Right atrium auricular region (tissue), 2 donors: Measurements from ENCODE around the gene C10orf67. TPM values are rescaled to one million over a fixed set of nuclear protein-coding genes. Genes with fewer than 3 reads are reported as not detected.
"Not testable (repeated sequence)": the region's sequence is repeated elsewhere in the genome, so short reads cannot be mapped to it uniquely, and the experiment has no call there.

ENCODE experiments used
- DNase-seq: peaks from one replicate; pipeline ENCODE4 v3.0.0-alpha.2; 2019; ENCODE audit warnings: low spot score
- H3K27ac ChIP-seq, 2 donors: fragments of 200-600 bp; sonication (generic); 1 replicate in 1 of 2; 2 replicates in 1 of 2; pipeline ENCODE4 v1.5.1; 2016 to 2019
- H3K27me3 ChIP-seq, 2 donors: fragments of 200-600 bp; sonication (generic); one replicate each; pipeline versions ENCODE4 v1.5.1 to v1.6.0; 2017 to 2019
- H3K36me3 ChIP-seq: fragments of 200-600 bp; sonication (generic); one replicate; pipeline ENCODE4 v1.5.1; 2016
- H3K4me1 ChIP-seq, 2 donors: fragments of 200-600 bp; sonication (generic); one replicate each; pipeline versions ENCODE4 v1.5.1 to v1.6.0; 2017 to 2019
- H3K4me3 ChIP-seq, 2 donors: fragments of 200-600 bp; sonication (generic); 1 replicate in 1 of 2; 2 replicates in 1 of 2; pipeline ENCODE4 v1.5.1; 2017 to 2019; ENCODE audit warnings: mild to moderate bottlenecking in 1 of 2, moderate library complexity in 1 of 2
- H3K9me3 ChIP-seq, 2 donors: fragments of 200-600 bp; sonication (generic); one replicate each; pipeline ENCODE4 v1.5.1; 2019
- CTCF ChIP-seq, 2 donors: fragments of 200-600 bp; sonication (generic); IDR thresholded peaks; one replicate each; pipeline ENCODE4 v1.5.1; 2019; ENCODE audit warnings: antibody characterized with exemption in 2 of 2
- total RNA-seq, 2 donors: library from RNA; depleted of rRNA; stranded (reverse); fragments of >200 nt; gene quantifications; one replicate each; pipeline ENCODE4 v1.1.0, GENCODE V29; 2016

C10orf67 gene
- total RNA-seq, 2 donors from 2014 or later: 0.16 to 0.44 TPM

- DNase-seq: no peak
- Histone ChIP-seq H3K9me3 (no peaks in the 10 kb centered on the region), H3K36me3 (no peaks in the 10 kb centered on the region), H3K27ac (no peak overlapping the region), H3K4me1 (peaks cover 0 to 12% of the 10 kb centered on the region in 2 donors), H3K27me3 (no peaks in the 10 kb centered on the region), H3K4me3 (no peak overlapping the region)
- no peak for TF ChIP-seq CTCF (IDR thresholded peaks at IDR 0.05)
Observed at GRCh38 chr10:23371073-23371472, 26.5 kb upstream of the C10orf67 start.

DNA sequence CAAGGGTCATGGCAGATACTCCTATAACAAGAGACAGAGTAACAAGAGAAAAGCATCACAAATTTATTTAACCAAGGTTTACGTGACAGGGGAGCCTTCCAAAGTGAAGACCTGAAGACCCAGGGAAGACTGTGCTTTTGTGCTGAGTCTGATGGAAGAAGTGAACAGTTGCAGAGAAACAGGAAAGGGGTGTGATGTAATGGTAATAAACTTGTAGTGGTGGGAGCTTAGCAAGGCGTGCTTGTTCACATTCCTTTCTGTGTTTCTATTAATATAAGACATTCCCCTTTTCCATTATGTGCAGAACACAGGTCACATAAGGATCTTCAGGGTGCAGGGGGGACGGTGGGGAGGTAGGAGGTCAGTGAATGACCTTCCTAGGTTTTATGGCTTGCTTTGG, 25.5 kb upstream of the C10orf67 start:
- Histone ChIP-seq H3K4me3 (no peak overlapping the region), H3K27me3 (no peaks in the 10 kb centered on the region), H3K4me1 (peaks cover 0 to 12% of the 10 kb centered on the region in 2 donors), H3K9me3 (no peaks in the 10 kb centered on the region), H3K27ac (peak overlapping the region in 1 of 2 donors; percentile 65), H3K36me3 (no peaks in the 10 kb centered on the region)
- TF ChIP-seq CTCF (IDR thresholded peaks at IDR 0.05): no peak
- DNase-seq: no peak

- peaks cover 0 to 12% of the 10 kb centered on the region in 2 donors for H3K4me1 ChIP-seq
- no peaks in the 10 kb centered on the region for H3K36me3 ChIP-seq
- H3K27ac ChIP-seq: peak overlapping the region in 1 of 2 donors; percentile 65
- no peak for TF ChIP-seq CTCF (IDR thresholded peaks at IDR 0.05)
- no peaks in the 10 kb centered on the region for H3K9me3 ChIP-seq
- no peak overlapping the region for H3K4me3 ChIP-seq
- no peaks in the 10 kb centered on the region for H3K27me3 ChIP-seq
- no peak for DNase-seq
Observed at GRCh38 chr10:23368816-23369640, 24.4 kb upstream of the C10orf67 start.

- no peak for TF ChIP-seq CTCF (IDR thresholded peaks at IDR 0.05)
- no peak for DNase-seq
- Histone ChIP-seq H3K9me3 (no peaks in the 10 kb centered on the region), H3K27me3 (no peaks in the 10 kb centered on the region), H3K27ac (peak overlapping the region in 1 of 2 donors; percentile 65), H3K4me3 (no peak overlapping the region), H3K4me1 (peaks cover 0 to 12% of the 10 kb centered on the region in 2 donors), H3K36me3 (no peaks in the 10 kb centered on the region)
Observed at GRCh38 chr10:23367896-23368595, 23.4 kb upstream of the C10orf67 start.

DNA sequence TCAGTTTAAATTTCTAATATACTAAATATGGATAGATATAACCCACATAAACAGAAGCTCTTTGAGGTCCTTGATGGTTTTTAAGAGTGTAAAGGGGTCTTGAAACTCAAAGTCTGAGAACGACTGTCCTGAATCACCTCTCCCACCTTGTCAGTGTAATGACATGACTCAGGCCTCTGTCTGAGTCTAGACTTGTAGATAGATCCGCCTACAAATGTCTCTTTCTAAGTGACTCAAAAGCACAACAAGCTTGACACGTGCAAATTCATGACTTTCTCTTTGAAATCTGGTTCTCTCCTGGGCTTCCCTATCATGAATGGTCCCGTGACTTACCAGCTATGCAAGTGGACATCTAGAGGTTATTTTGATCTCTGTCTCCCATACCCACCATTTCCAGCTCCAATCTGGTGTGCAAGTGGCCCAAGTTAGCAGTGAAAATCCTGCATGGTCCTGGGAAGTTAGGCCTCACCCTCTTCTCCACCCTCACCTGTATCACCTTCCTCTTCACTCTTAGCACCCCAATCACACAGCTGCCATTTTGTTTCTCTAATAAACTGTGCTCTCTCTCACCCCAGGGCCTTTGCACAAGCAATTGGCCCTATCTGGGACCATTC, 20.9 kb upstream of the C10orf67 start:
- H3K4me1 ChIP-seq: peaks cover 0 to 12% of the 10 kb centered on the region in 2 donors
- not testable (repeated sequence) for H3K27me3 ChIP-seq, H3K36me3 ChIP-seq, DNase-seq, H3K27ac ChIP-seq, H3K4me3 ChIP-seq, H3K9me3 ChIP-seq

DNA sequence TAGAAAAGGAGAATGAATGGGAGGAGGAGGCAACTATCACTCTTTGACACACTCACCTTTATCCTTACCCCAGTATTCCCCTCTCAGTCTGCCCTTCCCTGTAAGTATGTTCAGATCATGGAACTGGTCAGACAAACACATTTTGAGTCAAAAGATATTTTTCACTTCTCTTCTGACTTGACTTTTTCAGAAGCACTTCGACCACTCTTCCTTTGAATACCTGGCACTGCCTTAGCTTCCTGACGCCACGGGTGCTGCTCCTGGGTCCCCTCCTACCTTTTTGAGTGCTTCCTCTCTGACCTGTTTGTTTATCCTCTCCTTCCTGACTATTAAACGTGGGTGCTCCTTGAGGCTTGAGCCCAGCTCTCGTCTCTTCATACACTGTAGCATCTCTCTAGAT, 19.8 kb upstream of the C10orf67 start:
- no peaks in the 10 kb centered on the region for H3K27me3 ChIP-seq
- H3K9me3 ChIP-seq: no peaks in the 10 kb centered on the region
- H3K4me1 ChIP-seq: peaks cover 0 to 2% of the 10 kb centered on the region in 2 donors
- no peaks in the 10 kb centered on the region for H3K36me3 ChIP-seq
- H3K4me3 ChIP-seq: no peak overlapping the region
- no peak for DNase-seq
- no peak overlapping the region for H3K27ac ChIP-seq
- no peak for TF ChIP-seq CTCF (IDR thresholded peaks at IDR 0.05)
